OCI-LY7 (cell line): Measurements from ENCODE around the gene FA2H. TPM values are rescaled to one million over a fixed set of nuclear protein-coding genes. Genes with fewer than 3 reads are reported as not detected.

Experiments
- BruUV-seq: library from RNA; stranded (reverse); fragments of 400-500 nt; replicated peaks from 2 replicates; lab custom pipeline; 2021; lab: Mats Ljungman, UMichigan
- CTCF ChIA-PET: fragments of 300-600 bp; sonication (Branson Sonifier 250); formaldehyde crosslinking; loops from one replicate; lab custom pipeline; 2022; ENCODE audit warnings: antibody characterized with exemption; ENCODE audit not compliant: unreplicated experiment; lab: Charles Lee
- POLR2A ChIA-PET: fragments of 300-600 bp; sonication (Branson Sonifier 250); formaldehyde crosslinking; loops from one replicate; lab custom pipeline; 2022; ENCODE audit warnings: antibody characterized with exemption; lab: Charles Lee
- DNase-seq: peaks from one replicate; pipeline ENCODE4 v3.0.0-alpha.2; 2015; ENCODE audit warnings: low spot score
- H2AFZ ChIP-seq: fragments of 200-600 bp; sonication (generic), shearing (Covaris generic); 2 replicates; pipeline ENCODE4 v1.6.1; 2014; ENCODE audit warnings: mild to moderate bottlenecking, antibody characterized with exemption, low read length, moderate library complexity
- H3K27ac ChIP-seq: fragments of 200-600 bp; sonication (generic); 2 replicates; pipeline ENCODE4 v1.5.1; 2014; ENCODE audit warnings: mixed run types, low read depth, mild to moderate bottlenecking, moderate library complexity, low read length, inconsistent platforms; ENCODE audit not compliant: poor library complexity, severe bottlenecking
- H3K36me3 ChIP-seq: fragments of 200-600 bp; sonication (generic); 2 replicates; pipeline ENCODE4 v1.6.1; 2014; ENCODE audit warnings: mild to moderate bottlenecking, antibody characterized with exemption, low read length, moderate library complexity, mixed read lengths; ENCODE audit not compliant: insufficient read depth
- H3K4me1 ChIP-seq: fragments of 200-600 bp; sonication (generic); 2 replicates; pipeline ENCODE4 v1.5.1; 2014; ENCODE audit warnings: mild to moderate bottlenecking, low read length; ENCODE audit not compliant: insufficient read depth, poor library complexity, severe bottlenecking
- H3K4me2 ChIP-seq: fragments of 200-600 bp; sonication (generic); 2 replicates; pipeline ENCODE4 v1.6.1; 2014; ENCODE audit warnings: mild to moderate bottlenecking, low read length
- H3K4me3 ChIP-seq: fragments of 200-600 bp; sonication (generic); 2 replicates; pipeline ENCODE4 v1.5.1; 2014; ENCODE audit warnings: mild to moderate bottlenecking, low read depth, low read length; ENCODE audit not compliant: poor library complexity, severe bottlenecking
- H3K79me2 ChIP-seq: fragments of 200-600 bp; sonication (generic); 2 replicates; pipeline ENCODE4 v1.6.1; 2016; ENCODE audit warnings: low read depth, mild to moderate bottlenecking, low read length, moderate library complexity, mixed read lengths; ENCODE audit not compliant: insufficient read depth
- H3K9me2 ChIP-seq: fragments of 200-600 bp; sonication (generic); 2 replicates; pipeline ENCODE4 v1.6.1; 2016; ENCODE audit warnings: mild to moderate bottlenecking, low read length, mixed read lengths; ENCODE audit not compliant: insufficient read depth
- H3K9me3 ChIP-seq: fragments of 200-600 bp; sonication (generic); 2 replicates; pipeline ENCODE4 v1.6.1; 2014; ENCODE audit warnings: mild to moderate bottlenecking, mixed run types, low read length, mixed read lengths
- H4K20me1 ChIP-seq: fragments of 200-600 bp; sonication (generic); 2 replicates; pipeline ENCODE4 v1.6.1; 2014; ENCODE audit warnings: mild to moderate bottlenecking, antibody characterized with exemption, low read length, moderate library complexity, mixed read lengths; ENCODE audit not compliant: insufficient read depth
- CTCF ChIP-seq: fragments of 200-600 bp; sonication (generic); conservative IDR thresholded peaks from 2 replicates; pipeline ENCODE4 v1.5.1; 2014; ENCODE audit warnings: mild to moderate bottlenecking, antibody characterized with exemption, low read length, moderate library complexity, mixed read lengths
- EZH2phosphoT487 ChIP-seq: fragments of 200-600 bp; sonication (generic); IDR thresholded peaks from 2 replicates; pipeline ENCODE4 v1.6.1; 2018; ENCODE audit warnings: low read depth, borderline replicate concordance, mild to moderate bottlenecking, mixed run types, antibody characterized with exemption, low read length, moderate library complexity, mixed read lengths
- intact Hi-C: fragments of 100-400 bp; cut with micrococcal nuclease; formaldehyde crosslinking; loops from one replicate; pipeline ENCODE4 v1.10.0; 2022; ENCODE audit not compliant: unreplicated experiment
- total RNA-seq, 2 experiments: library from RNA; depleted of rRNA in 1 of 2; stranded (reverse); fragments of >200 nt in 1 of 2; shearing (Covaris generic) in 1 of 2; gene quantifications; 2 replicates each; pipeline ENCODE4 v1.2.3, GENCODE V29; 2014 to 2022

Gene FA2H
- total RNA-seq, 2 experiments from 2014 or later, result 0.73 to 4.7 TPM

DNA sequence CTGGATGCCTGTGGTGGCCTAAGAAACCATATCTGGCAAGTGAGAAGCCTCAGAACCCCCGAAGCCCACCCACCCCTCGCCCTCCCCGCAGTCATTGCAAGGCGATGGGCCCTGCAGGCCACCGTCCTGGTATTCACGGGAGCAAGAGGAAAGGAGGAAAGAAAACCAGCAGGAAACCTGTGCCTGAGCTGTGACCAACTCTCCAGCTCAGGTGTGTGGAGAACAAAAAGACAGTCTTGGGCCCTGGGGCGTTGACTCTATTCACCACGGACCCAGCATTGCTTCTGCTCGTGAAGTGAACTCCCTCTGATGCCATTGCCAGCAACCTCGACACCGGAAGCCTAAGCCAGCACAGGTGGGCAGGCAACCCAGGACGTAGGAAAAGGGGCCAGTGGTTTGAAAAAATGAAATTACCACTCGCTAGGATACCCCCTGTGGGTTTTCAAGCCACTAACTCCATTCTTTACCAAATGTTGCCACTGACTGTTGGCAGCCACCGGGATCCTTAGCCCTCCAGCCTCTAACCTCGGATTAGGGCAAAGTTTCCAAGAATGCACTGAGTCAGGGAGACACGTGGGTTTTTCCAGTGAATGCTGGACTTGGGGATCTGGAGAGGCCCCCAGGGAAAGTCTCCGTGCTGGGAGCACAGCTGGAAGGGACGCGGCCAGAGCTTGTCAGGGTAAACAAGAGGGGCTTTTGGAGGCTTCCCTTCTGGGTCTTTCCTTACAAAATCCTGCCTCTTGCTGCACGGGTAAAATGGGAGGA is 25.1 kb downstream of the FA2H start:
- H3K9me2 ChIP-seq, result no peaks in the 10 kb centered on the region
- no peak overlapping the region for H3K4me3 ChIP-seq
- BruUV-seq, result no TSS peak
- no peak overlapping the region for H3K4me2 ChIP-seq
- H3K27ac ChIP-seq, result no peak overlapping the region
- no peaks in the 10 kb centered on the region for H3K4me1 ChIP-seq
- H4K20me1 ChIP-seq, result no peaks in the 10 kb centered on the region
- H3K9me3 ChIP-seq, result no peaks in the 10 kb centered on the region
- TF ChIP-seq CTCF, result no peak
- ChIA-PET CTCF (no interaction called here), POLR2A (no interaction called here)
- no peak overlapping the region for H2AFZ ChIP-seq
- no peaks in the 10 kb centered on the region for H3K36me3 ChIP-seq
- no peaks in the 10 kb centered on the region for H3K79me2 ChIP-seq
- no peak for DNase-seq
- intact Hi-C loops, result no loop called here

DNA sequence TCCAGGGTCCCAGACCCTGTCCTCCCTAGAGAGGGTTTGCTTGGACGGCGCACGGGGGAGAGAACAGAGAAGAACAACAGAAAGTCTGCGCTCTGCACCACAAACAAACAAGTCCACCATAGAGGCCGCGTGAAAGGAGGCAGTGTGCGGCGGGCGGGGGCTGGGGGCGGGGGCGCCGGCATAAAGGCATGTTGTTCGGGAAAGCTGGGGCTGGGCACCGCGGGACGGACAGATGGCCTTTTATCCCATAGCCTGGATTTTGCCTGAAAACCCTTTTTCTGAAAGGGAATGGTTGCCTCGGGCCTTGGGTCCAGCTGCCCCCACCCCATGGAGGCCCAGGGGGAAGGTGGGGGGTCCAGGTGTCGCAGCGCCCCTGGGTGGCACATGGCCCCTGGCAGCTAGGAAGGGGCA is 26.0 kb downstream of the FA2H start:
- intact Hi-C loops, result no loop called here
- ChIA-PET CTCF (no interaction called here), POLR2A (no interaction called here)
- H3K9me2 ChIP-seq, result no peaks in the 10 kb centered on the region
- no peak overlapping the region for H3K27ac ChIP-seq
- no peak overlapping the region for H3K4me2 ChIP-seq
- H4K20me1 ChIP-seq, result no peaks in the 10 kb centered on the region
- DNase-seq, result no peak
- no peaks in the 10 kb centered on the region for H3K9me3 ChIP-seq
- no peaks in the 10 kb centered on the region for H3K4me1 ChIP-seq
- no peak overlapping the region for H2AFZ ChIP-seq
- no peaks in the 10 kb centered on the region for H3K36me3 ChIP-seq
- no peaks in the 10 kb centered on the region for H3K79me2 ChIP-seq
- no TSS peak for BruUV-seq
- H3K4me3 ChIP-seq, result no peak overlapping the region
- TF ChIP-seq EZH2phosphoT487 (no peak), CTCF (no peak)
